Measurements from ENCODE around the gene EML4. TPM values are rescaled to one million over a fixed set of nuclear protein-coding genes. Genes with fewer than 3 reads are reported as not detected.

Gene EML4
- total RNA-seq, 1 experiment from 2014 or later, result 52.0 TPM

DNA sequence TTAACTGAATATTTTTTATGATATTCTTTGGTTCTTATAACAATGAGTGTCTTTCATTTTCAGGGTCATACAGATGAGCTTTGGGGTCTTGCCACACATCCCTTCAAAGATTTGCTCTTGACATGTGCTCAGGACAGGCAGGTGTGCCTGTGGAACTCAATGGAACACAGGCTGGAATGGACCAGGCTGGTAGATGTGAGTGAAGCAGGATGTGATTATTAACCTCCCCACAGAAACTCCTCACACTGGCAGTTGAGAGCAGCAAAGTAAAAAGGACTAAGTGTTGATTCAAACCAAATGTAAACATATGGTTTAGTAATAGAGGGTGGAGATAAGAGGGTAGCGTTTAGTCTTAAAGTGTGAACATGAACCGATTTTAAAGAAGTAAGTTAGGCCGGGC lies 134.1 kb downstream of the EML4 start:
- Histone ChIP-seq H3K79me2 (ENCODE audit: low read depth) (no peaks in the 10 kb centered on the region), H4K20me1 (ENCODE audit: insufficient read depth) (no peaks in the 10 kb centered on the region), H3K4me3 (no peak overlapping the region), H3F3A (ENCODE audit: insufficient read depth, low read depth) (no peaks in the 10 kb centered on the region), H3K4me2 (no peak overlapping the region), H3K4me1 (replicated peaks; ENCODE audit: insufficient read depth) (no peaks in the 10 kb centered on the region), H3K9me2 (ENCODE audit: insufficient read depth) (no peaks in the 10 kb centered on the region), H3K36me3 (ENCODE audit: low read depth) (peaks cover 13% of the 10 kb centered on the region; the same call in 1 of the 2 replicates), H3K9me3 (ENCODE audit: insufficient read depth, low read depth) (no peaks in the 10 kb centered on the region), H2AFZ (no peak overlapping the region), H3K27ac (no peak overlapping the region), H3K27me3 (ENCODE audit: insufficient read depth, low read depth) (no peaks in the 10 kb centered on the region)
- TF ChIP-seq, protein P1, sequence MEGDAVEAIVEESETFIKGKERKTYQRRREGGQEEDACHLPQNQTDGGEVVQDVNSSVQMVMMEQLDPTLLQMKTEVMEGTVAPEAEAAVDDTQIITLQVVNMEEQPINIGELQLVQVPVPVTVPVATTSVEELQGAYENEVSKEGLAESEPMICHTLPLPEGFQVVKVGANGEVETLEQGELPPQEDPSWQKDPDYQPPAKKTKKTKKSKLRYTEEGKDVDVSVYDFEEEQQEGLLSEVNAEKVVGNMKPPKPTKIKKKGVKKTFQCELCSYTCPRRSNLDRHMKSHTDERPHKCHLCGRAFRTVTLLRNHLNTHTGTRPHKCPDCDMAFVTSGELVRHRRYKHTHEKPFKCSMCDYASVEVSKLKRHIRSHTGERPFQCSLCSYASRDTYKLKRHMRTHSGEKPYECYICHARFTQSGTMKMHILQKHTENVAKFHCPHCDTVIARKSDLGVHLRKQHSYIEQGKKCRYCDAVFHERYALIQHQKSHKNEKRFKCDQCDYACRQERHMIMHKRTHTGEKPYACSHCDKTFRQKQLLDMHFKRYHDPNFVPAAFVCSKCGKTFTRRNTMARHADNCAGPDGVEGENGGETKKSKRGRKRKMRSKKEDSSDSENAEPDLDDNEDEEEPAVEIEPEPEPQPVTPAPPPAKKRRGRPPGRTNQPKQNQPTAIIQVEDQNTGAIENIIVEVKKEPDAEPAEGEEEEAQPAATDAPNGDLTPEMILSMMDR (conservative IDR thresholded peaks at IDR 0.05), result no peak
- POLR2A ChIA-PET (ENCODE audit: unreplicated experiment), result no interaction called here
- intact Hi-C loops (cut with micrococcal nuclease; ENCODE audit: unreplicated experiment), result no loop called here
- CTCF ChIA-PET, result no interaction called here
- no peak for DNase-seq
- no TSS peak for BruUV-seq (replicated peaks)

DNA sequence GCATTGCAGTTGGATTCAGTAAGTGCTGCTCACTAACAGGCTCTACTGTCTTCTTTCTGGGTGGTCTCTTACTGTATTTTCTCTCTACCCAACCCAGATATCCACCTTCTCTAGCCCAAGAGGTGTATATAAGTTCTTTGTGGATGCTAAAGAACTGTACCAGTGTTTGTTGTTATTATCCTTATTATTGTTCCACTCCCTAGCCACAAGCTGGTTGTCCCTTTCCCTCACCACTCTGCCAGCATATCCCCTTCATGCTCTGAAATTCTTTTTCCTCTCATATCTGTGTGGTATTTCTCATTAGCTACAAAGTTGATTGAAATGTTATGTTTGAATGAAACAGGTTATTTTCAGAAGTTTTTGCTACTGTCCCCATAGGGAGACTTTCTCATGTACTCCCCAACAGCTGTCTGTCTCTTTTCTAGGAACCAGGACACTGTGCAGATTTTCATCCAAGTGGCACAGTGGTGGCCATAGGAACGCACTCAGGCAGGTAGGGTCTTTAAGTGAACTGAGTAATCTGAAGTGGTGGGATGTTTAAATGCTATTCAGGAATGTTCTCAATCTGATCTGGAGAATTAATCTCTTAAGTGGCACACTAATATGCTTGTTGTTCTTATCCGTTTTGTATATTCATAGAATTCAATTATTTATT lies 135.0 kb downstream of the EML4 start:
- H3F3A ChIP-seq (ENCODE audit: insufficient read depth, low read depth), result no peaks in the 10 kb centered on the region
- H3K36me3 ChIP-seq (ENCODE audit: low read depth), result peaks cover 13% of the 10 kb centered on the region; the same call in 1 of the 2 replicates
- H3K4me2 ChIP-seq, result no peak overlapping the region
- no peak overlapping the region for H3K4me3 ChIP-seq
- BruUV-seq (replicated peaks), result no TSS peak
- no peak for DNase-seq
- intact Hi-C loops (cut with micrococcal nuclease; ENCODE audit: unreplicated experiment), result no loop called here
- H3K4me1 ChIP-seq (replicated peaks; ENCODE audit: insufficient read depth), result no peaks in the 10 kb centered on the region
- no peaks in the 10 kb centered on the region for H3K27me3 ChIP-seq (ENCODE audit: insufficient read depth, low read depth)
- no peaks in the 10 kb centered on the region for H3K9me3 ChIP-seq (ENCODE audit: insufficient read depth, low read depth)
- H3K9me2 ChIP-seq (ENCODE audit: insufficient read depth), result no peaks in the 10 kb centered on the region
- POLR2A ChIA-PET (ENCODE audit: unreplicated experiment), result no interaction called here
- H3K27ac ChIP-seq, result no peak overlapping the region
- TF ChIP-seq, protein P1 (conservative IDR thresholded peaks at IDR 0.05), result no peak
- no peak for TF ChIP-seq EZH2 (IDR thresholded peaks at IDR 0.05; ENCODE audit: low read depth)
- CTCF ChIA-PET, result no interaction called here
- no peaks in the 10 kb centered on the region for H4K20me1 ChIP-seq (ENCODE audit: insufficient read depth)
- H2AFZ ChIP-seq, result no peak overlapping the region
- H3K79me2 ChIP-seq (ENCODE audit: low read depth), result no peaks in the 10 kb centered on the region

DNA sequence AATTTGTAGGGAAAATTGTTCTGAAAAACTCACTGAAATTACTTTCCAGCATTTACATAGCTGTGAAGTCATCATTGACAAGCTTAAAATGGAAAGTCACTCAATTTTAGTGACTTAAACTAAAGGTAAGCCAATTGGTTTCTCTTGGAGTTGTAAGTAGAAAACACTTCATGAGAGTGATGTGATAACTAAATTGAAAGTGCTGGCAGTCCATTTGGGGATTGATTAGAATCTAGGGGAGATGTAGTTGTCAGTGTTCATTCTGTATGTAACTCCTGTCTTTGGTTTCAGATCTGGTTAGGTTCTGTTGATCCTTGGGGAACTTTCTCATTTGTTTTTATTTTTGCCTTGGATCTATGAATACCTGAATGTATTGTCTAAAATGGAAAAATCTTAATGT lies 138.0 kb downstream of the EML4 start:
- H3K4me2 ChIP-seq, result no peak overlapping the region
- CTCF ChIA-PET, result no interaction called here
- no peaks in the 10 kb centered on the region for H3F3A ChIP-seq (ENCODE audit: insufficient read depth, low read depth)
- POLR2A ChIA-PET (ENCODE audit: unreplicated experiment), result no interaction called here
- H3K27ac ChIP-seq, result no peak overlapping the region
- peaks cover 11% of the 10 kb centered on the region for H3K4me1 ChIP-seq (replicated peaks; ENCODE audit: insufficient read depth)
- H3K79me2 ChIP-seq (ENCODE audit: low read depth), result no peaks in the 10 kb centered on the region
- no TSS peak for BruUV-seq (replicated peaks)
- H3K4me3 ChIP-seq, result no peak overlapping the region
- H3K27me3 ChIP-seq (ENCODE audit: insufficient read depth, low read depth), result no peaks in the 10 kb centered on the region
- no peak for DNase-seq
- no peaks in the 10 kb centered on the region for H3K9me2 ChIP-seq (ENCODE audit: insufficient read depth)
- no peak overlapping the region for H2AFZ ChIP-seq
- TF ChIP-seq, protein P1 (conservative IDR thresholded peaks at IDR 0.05), result no peak
- no peak for TF ChIP-seq EZH2 (IDR thresholded peaks at IDR 0.05; ENCODE audit: low read depth)
- no peaks in the 10 kb centered on the region for H4K20me1 ChIP-seq (ENCODE audit: insufficient read depth)
- intact Hi-C loops (cut with micrococcal nuclease; ENCODE audit: unreplicated experiment), result no loop called here
- no peaks in the 10 kb centered on the region for H3K9me3 ChIP-seq (ENCODE audit: insufficient read depth, low read depth)
- peaks cover 13% of the 10 kb centered on the region; the same call in 1 of the 2 replicates for H3K36me3 ChIP-seq (ENCODE audit: low read depth)
